Measurements from ENCODE around the gene CETN1.

Gene CETN1

GRCh38 chr18:580154-580553 lies at the start of gene CETN1:
TSS of gene CETN1 (plus strand) at chr18:580380. CDS start at chr18:580409, 29 bp downstream.
- DNase-seq = no peak

- DNase-seq = no peak
Measured at GRCh38 chr18:532018-532417, 48.2 kb upstream of the CETN1 start.

- no peak for DNase-seq
Measured at GRCh38 chr18:532632-533031, 47.5 kb upstream of the CETN1 start.

GRCh38 chr18:533995-534601 lies 46.1 kb upstream of the CETN1 start:
- no peak for DNase-seq

GRCh38 chr18:543447-544078 lies 36.6 kb upstream of the CETN1 start:
- no peak for DNase-seq

- DNase-seq = no peak
Measured at GRCh38 chr18:549967-550366, 30.2 kb upstream of the CETN1 start.

GRCh38 chr18:551404-552061 lies 28.6 kb upstream of the CETN1 start:
- DNase-seq = no peak

- DNase-seq = no peak
Measured at GRCh38 chr18:555705-556457, 24.3 kb upstream of the CETN1 start.

- DNase-seq = no peak
Measured at GRCh38 chr18:564708-565561, 15.2 kb upstream of the CETN1 start.

GRCh38 chr18:565562-566061 lies 14.6 kb upstream of the CETN1 start:
- no peak for DNase-seq

- no peak for DNase-seq
Measured at GRCh38 chr18:567122-567521, 13.1 kb upstream of the CETN1 start.

GRCh38 chr18:568731-569130 lies 11.4 kb upstream of the CETN1 start:
- DNase-seq = no peak

GRCh38 chr18:570256-570655 lies 9.9 kb upstream of the CETN1 start:
- no peak for DNase-seq

GRCh38 chr18:570697-571096 lies 9.5 kb upstream of the CETN1 start:
- no peak for DNase-seq

GRCh38 chr18:572091-572830 lies 7.9 kb upstream of the CETN1 start:
- no peak for DNase-seq

GRCh38 chr18:572831-573289 lies 7.3 kb upstream of the CETN1 start:
- DNase-seq = no peak

GRCh38 chr18:573385-573784 lies 6.8 kb upstream of the CETN1 start:
- DNase-seq = no peak

GRCh38 chr18:574149-574860 lies 5.9 kb upstream of the CETN1 start:
- DNase-seq = no peak

GRCh38 chr18:574865-575645 lies 5.1 kb upstream of the CETN1 start:
- no peak for DNase-seq

GRCh38 chr18:576924-577323 lies 3.3 kb upstream of the CETN1 start:
- DNase-seq = no peak
